Osteoblast (primary cell): ENCODE measurements around the gene AP2A1. TPM values are rescaled to one million over a fixed set of nuclear protein-coding genes. Genes with fewer than 3 reads are reported as not detected.
"Not testable (repeated sequence)": the region's sequence is repeated elsewhere in the genome, so short reads cannot be mapped to it uniquely, and the experiment has no call there.

Source experiments
- DNase-seq: peaks from one replicate; pipeline ENCODE4 v3.0.0; 2011; ENCODE audit warnings: low spot score, mixed read lengths; ENCODE audit not compliant: insufficient read length; ENCODE audit errors: missing footprints
- H2AFZ ChIP-seq: 2 replicates; pipeline ENCODE4 v1.6.0; 2011; ENCODE audit warnings: mild to moderate bottlenecking, low read length
- H3K27ac ChIP-seq: 2 replicates; pipeline ENCODE4 v1.5.1; 2011; ENCODE audit warnings: mild to moderate bottlenecking, low read depth, low read length, moderate library complexity
- H3K27me3 ChIP-seq: 2 replicates; pipeline ENCODE4 v1.6.0; 2012; ENCODE audit warnings: mild to moderate bottlenecking, control low read depth, inconsistent platforms, low read length, moderate library complexity; ENCODE audit not compliant: insufficient read depth
- H3K36me3 ChIP-seq: 2 replicates; pipeline ENCODE4 v1.5.1; 2011; ENCODE audit warnings: mild to moderate bottlenecking, low read length, control low read depth, moderate library complexity; ENCODE audit not compliant: insufficient read depth
- H3K4me1 ChIP-seq: 2 replicates; pipeline ENCODE4 v1.5.1; 2011; ENCODE audit warnings: mild to moderate bottlenecking, low read length, control low read depth, moderate library complexity; ENCODE audit not compliant: insufficient read depth
- H3K4me2 ChIP-seq: 2 replicates; pipeline ENCODE4 v1.6.0; 2011; ENCODE audit warnings: mild to moderate bottlenecking, low read length; ENCODE audit not compliant: insufficient read depth
- H3K4me3 ChIP-seq: fragments of 200-600 bp; sonication (generic); 3 replicates; pipeline ENCODE4 v1.5.1; 2012; ENCODE audit warnings: mild to moderate bottlenecking, low read length, inconsistent platforms; ENCODE audit not compliant: insufficient read depth
- H3K79me2 ChIP-seq: 2 replicates; pipeline ENCODE4 v1.6.0; 2012; ENCODE audit warnings: mild to moderate bottlenecking, low read length, control low read depth, inconsistent platforms; ENCODE audit not compliant: insufficient read depth
- H3K9me3 ChIP-seq: 2 replicates; pipeline ENCODE4 v1.5.1; 2011; ENCODE audit warnings: low read depth, low read length, control low read depth
- H4K20me1 ChIP-seq: 2 replicates; pipeline ENCODE4 v1.6.0; 2012; ENCODE audit warnings: mild to moderate bottlenecking, low read length, control low read depth; ENCODE audit not compliant: insufficient read depth
- total RNA-seq: library from RNA; depleted of rRNA; stranded (reverse); fragments of >200 nt; gene quantifications from 2 replicates; pipeline ENCODE4 v1.2.3, GENCODE V29; 2012
- TF ChIP-seq, protein P1 (sequence below): IDR thresholded peaks from 2 replicates; pipeline ENCODE4 v1.5.1; 2011; ENCODE audit warnings: mild to moderate bottlenecking, low read depth, low read length, moderate library complexity; ENCODE audit errors: extremely low read depth

The AP2A1 gene
- total RNA-seq, 1 donor = 98.1 TPM

DNA sequence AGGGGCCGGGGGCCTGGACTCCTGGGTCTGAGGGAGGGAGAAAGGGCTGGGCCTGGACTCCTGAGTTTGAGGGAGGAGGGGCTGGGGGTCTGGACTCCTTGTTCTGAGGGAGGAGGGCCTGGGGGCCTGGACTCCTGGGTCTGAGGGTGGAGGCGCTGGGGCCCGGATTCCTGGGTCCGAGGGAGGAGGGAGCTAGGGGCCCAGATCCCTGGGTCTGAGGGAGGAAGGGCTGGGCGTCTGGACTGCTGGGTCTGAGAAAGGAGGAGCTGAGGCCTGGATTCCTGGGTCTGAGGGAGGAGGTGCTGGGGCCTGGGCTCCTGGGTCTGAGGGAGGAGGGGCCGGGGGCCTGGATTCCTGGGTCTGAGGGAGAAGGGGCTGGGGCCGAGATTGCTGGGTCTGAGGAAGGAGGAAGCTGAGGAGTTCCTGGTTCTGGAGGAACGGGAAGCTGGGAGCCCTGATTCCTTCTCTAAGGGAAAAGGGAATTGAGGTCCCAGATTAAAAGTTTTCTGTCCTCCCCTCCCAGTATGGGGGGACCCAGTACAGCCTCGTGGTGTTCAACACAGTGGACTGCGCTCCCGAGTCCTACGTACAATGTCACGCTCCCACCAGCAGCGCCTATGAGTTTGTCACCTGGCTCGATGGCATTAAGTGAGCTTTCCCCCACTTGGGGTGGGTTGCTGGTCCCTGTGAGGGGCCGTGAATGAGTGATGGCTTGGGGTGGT is 52.0 kb downstream of the AP2A1 start:
- H3K4me3 ChIP-seq = peak overlapping the region; percentile 99
- peaks cover 47% of the 10 kb centered on the region for H3K79me2 ChIP-seq
- H3K36me3 ChIP-seq = peaks cover 14% of the 10 kb centered on the region
- DNase-seq = peak; percentile 52
- H3K4me1 ChIP-seq = peaks cover 11% of the 10 kb centered on the region
- H3K4me2 ChIP-seq = peak overlapping the region; percentile 91
- H3K27me3 ChIP-seq = no peaks in the 10 kb centered on the region
- peaks cover 9% of the 10 kb centered on the region for H4K20me1 ChIP-seq
- peak overlapping the region; percentile 91 for H2AFZ ChIP-seq
- H3K9me3 ChIP-seq = no peaks in the 10 kb centered on the region
- H3K27ac ChIP-seq = peak overlapping the region; percentile 99
- TF ChIP-seq, protein P1, sequence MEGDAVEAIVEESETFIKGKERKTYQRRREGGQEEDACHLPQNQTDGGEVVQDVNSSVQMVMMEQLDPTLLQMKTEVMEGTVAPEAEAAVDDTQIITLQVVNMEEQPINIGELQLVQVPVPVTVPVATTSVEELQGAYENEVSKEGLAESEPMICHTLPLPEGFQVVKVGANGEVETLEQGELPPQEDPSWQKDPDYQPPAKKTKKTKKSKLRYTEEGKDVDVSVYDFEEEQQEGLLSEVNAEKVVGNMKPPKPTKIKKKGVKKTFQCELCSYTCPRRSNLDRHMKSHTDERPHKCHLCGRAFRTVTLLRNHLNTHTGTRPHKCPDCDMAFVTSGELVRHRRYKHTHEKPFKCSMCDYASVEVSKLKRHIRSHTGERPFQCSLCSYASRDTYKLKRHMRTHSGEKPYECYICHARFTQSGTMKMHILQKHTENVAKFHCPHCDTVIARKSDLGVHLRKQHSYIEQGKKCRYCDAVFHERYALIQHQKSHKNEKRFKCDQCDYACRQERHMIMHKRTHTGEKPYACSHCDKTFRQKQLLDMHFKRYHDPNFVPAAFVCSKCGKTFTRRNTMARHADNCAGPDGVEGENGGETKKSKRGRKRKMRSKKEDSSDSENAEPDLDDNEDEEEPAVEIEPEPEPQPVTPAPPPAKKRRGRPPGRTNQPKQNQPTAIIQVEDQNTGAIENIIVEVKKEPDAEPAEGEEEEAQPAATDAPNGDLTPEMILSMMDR = no peak

DNA sequence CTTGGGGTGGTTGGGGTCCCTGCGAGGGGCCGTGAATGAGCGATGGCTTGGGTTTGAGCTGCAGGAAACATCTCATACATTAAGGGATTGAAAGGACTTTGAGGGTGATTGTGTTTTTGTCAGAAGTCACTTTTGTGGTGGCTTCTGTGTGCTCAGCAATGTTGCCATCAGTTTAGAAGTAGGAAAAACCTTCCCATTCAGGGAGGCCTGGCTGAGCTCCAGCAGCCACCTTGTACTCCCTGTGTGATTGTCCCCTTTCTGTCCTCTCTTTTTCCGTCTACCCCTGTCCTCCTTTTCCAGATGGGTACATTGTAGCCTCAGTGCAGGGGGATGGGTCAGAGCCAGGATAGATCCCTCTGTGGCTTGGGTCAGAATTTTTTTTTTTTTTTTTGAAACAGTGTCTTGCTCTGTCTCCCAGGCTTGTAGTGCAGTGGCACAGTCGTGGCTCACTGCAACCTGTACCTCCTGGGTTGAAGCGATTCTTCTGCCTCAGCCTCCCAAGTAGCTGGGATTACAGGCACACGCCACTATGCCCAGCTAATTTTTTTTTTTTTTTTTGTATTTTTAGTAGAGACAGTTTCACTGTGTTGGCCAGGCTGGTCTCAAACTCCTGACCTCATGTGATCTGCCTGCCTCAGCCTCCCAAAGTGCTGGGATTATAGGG is 52.8 kb downstream of the AP2A1 start:
- peak overlapping the region; percentile 91 for H3K4me2 ChIP-seq
- peaks cover 14% of the 10 kb centered on the region for H3K36me3 ChIP-seq
- DNase-seq = peak; percentile 38
- not testable (repeated sequence) for H3K27ac ChIP-seq, H3K27me3 ChIP-seq, H3K4me1 ChIP-seq, H3K9me3 ChIP-seq, H2AFZ ChIP-seq
- H3K4me3 ChIP-seq = peak overlapping the region; percentile 99
- peaks cover 53% of the 10 kb centered on the region for H3K79me2 ChIP-seq
- H4K20me1 ChIP-seq = peaks cover 11% of the 10 kb centered on the region

DNA sequence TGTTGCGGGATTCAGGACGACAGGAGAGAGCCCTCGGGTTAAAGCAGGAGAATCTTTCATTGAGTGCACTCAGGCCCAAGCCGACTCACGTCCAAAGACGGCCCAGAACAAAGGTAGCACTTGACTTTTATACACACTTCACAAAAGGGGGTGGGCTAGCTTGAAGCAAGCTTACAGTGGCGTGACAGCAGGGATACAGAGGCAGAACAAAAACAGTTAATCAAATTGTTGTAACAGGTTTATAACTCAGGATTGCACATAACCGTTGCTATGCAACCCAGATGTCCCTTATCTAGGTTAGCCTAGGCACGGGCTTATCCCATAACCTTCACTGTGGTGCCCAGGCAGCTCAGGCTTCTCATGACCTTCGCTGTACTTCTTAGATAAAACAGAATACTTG is 53.3 kb downstream of the AP2A1 start:
- no peaks in the 10 kb centered on the region for H3K27me3 ChIP-seq
- peaks cover 57% of the 10 kb centered on the region for H3K79me2 ChIP-seq
- no peak overlapping the region for H3K4me3 ChIP-seq
- no peak overlapping the region for H3K4me2 ChIP-seq
- no peak overlapping the region for H2AFZ ChIP-seq
- TF ChIP-seq, protein P1 = no peak
- H3K27ac ChIP-seq = no peak overlapping the region
- no peaks in the 10 kb centered on the region for H3K9me3 ChIP-seq
- peaks cover 4% of the 10 kb centered on the region for H3K4me1 ChIP-seq
- H3K36me3 ChIP-seq = peaks cover 14% of the 10 kb centered on the region
- no peak for DNase-seq
- peaks cover 16% of the 10 kb centered on the region for H4K20me1 ChIP-seq

DNA sequence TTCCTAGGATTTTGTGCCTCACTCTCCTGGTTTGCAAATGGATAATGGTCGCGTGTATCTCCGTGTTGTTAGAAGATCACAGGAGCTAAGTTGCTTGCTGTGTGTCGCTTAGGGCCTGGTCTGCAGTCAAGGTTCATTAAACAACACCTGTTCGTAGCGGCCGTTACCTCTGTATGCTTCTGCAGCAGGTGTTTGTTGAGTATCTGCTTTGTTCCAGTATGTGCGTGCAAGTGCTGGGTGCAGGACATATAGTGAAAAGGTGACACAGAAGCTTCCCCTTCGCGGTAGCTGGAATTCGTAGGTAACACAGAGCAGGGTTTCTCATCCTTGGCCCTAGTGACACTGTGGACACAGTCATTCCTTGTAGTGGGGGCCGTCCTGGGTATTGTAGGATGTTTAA is 56.7 kb downstream of the AP2A1 start:
- peak; percentile 26 for DNase-seq
- Histone ChIP-seq H3K27me3 (no peaks in the 10 kb centered on the region), H3K4me3 (no peak overlapping the region), H3K36me3 (peaks cover 14% of the 10 kb centered on the region), H3K4me1 (no peaks in the 10 kb centered on the region), H3K9me3 (no peaks in the 10 kb centered on the region), H4K20me1 (peaks cover 32% of the 10 kb centered on the region), H3K4me2 (no peak overlapping the region), H3K27ac (no peak overlapping the region), H2AFZ (no peak overlapping the region), H3K79me2 (peaks cover 75% of the 10 kb centered on the region)
- TF ChIP-seq, protein P1 = no peak
